DND-41 (cell line): Measurements from ENCODE around the gene CFAP73.

Source experiments
- EZH2 ChIP-seq: IDR thresholded peaks from 3 replicates; pipeline ENCODE4 v1.6.1; 2012; ENCODE audit warnings: borderline replicate concordance, low read depth, mild to moderate bottlenecking, moderate library complexity, low read length, inconsistent platforms; ENCODE audit not compliant: severe bottlenecking
- TF ChIP-seq, protein P1 (sequence below): IDR thresholded peaks from 2 replicates; pipeline ENCODE4 v1.5.1; 2012; ENCODE audit warnings: borderline replicate concordance, low read length, moderate library complexity, mild to moderate bottlenecking; ENCODE audit not compliant: poor library complexity, severe bottlenecking; ENCODE audit errors: extremely low read depth

DNA sequence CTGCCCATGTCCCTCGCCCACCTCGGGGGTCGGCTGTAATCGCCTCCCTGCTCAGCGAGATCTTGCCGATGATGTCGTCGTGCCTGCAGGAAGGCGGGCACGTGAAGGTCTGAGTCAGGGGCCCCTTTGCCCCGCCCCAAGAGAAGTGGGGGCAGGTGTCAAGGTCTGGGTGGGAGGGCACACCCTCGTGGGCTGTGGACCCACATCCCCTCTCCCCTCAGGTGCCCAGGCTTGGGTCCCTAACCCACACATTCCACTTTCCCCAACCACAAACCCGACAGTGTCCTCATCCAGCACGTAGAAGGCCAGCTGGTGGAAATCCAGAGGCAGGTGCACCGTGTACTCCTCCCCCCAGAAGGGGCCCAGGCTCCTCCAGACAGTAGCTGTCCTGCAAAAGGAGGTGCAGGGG is 21.7 kb upstream of the CFAP73 start:
- TF ChIP-seq, protein P1, sequence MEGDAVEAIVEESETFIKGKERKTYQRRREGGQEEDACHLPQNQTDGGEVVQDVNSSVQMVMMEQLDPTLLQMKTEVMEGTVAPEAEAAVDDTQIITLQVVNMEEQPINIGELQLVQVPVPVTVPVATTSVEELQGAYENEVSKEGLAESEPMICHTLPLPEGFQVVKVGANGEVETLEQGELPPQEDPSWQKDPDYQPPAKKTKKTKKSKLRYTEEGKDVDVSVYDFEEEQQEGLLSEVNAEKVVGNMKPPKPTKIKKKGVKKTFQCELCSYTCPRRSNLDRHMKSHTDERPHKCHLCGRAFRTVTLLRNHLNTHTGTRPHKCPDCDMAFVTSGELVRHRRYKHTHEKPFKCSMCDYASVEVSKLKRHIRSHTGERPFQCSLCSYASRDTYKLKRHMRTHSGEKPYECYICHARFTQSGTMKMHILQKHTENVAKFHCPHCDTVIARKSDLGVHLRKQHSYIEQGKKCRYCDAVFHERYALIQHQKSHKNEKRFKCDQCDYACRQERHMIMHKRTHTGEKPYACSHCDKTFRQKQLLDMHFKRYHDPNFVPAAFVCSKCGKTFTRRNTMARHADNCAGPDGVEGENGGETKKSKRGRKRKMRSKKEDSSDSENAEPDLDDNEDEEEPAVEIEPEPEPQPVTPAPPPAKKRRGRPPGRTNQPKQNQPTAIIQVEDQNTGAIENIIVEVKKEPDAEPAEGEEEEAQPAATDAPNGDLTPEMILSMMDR, result no peak
- no peak for TF ChIP-seq EZH2
